Prostate gland (tissue), 2 donors: Measurements from ENCODE around the gene EIF5AL1. TPM values are rescaled to one million over a fixed set of nuclear protein-coding genes. Genes with fewer than 3 reads are reported as not detected.

Source experiments
- DNase-seq: peaks from one replicate; pipeline ENCODE4 v3.0.0-alpha.2; 2019; ENCODE audit warnings: low spot score
- H3K27ac ChIP-seq, 2 donors: fragments of 200-600 bp; sonication (generic); 2 replicates each; pipeline ENCODE4 v1.5.1; 2017 to 2019
- H3K27me3 ChIP-seq: fragments of 200-600 bp; sonication (generic); replicated peaks from 2 replicates; pipeline ENCODE4 v1.5.1; 2019; ENCODE audit not compliant: insufficient read depth
- H3K36me3 ChIP-seq, 2 donors: fragments of 200-600 bp; sonication (generic); 1 replicate in 1 of 2; 2 replicates in 1 of 2; pipeline versions ENCODE4 v1.5.1 to v1.8.1; 2017 to 2019
- H3K4me1 ChIP-seq: fragments of 200-600 bp; sonication (generic); replicated peaks from 2 replicates; pipeline ENCODE4 v1.5.1; 2019
- H3K4me3 ChIP-seq, 2 donors: fragments of 200-600 bp; sonication (generic); 2 replicates each; pipeline ENCODE4 v1.5.1; 2017 to 2019
- H3K9me3 ChIP-seq: fragments of 200-600 bp; sonication (generic); 2 replicates; pipeline ENCODE4 v1.5.1; 2017
- POLR2A ChIP-seq: fragments of 450-650 bp; IDR thresholded peaks from one replicate; pipeline ENCODE4 v1.6.1; 2016; ENCODE audit warnings: antibody characterized with exemption, mild to moderate bottlenecking
- POLR2AphosphoS5 ChIP-seq: sonication (generic); formaldehyde crosslinking; IDR thresholded peaks from one replicate; pipeline ENCODE4 v1.6.1; 2017; ENCODE audit warnings: antibody characterized with exemption
- WGBS: methylation state at CpG from one replicate; pipeline ENCODE4 v1.1.5; 2018; 5-methylcytosine and 5-hydroxymethylcytosine counted together
- intact Hi-C: fragments of 100-400 bp; cut with DNase I; formaldehyde crosslinking; loops from one replicate; pipeline ENCODE4 v1.14.2; 2022
- total RNA-seq, 2 donors: library from RNA; depleted of rRNA; stranded (reverse); fragments of >200 nt; gene quantifications; one replicate each; pipeline ENCODE4 v1.1.0, GENCODE V29; 2016
- TF ChIP-seq, protein P1 (sequence below), 4 experiments: fragments of 200-600 bp in 2 of 4; fragments of 450-650 bp in 2 of 4; sonication (generic) in 2 of 4; IDR thresholded peaks; 1 replicate in 3 of 4; 2 replicates in 1 of 4; pipeline ENCODE4 v1.5.1; 2016 to 2019; ENCODE audit warnings: antibody characterized with exemption in 4 of 4, mild to moderate bottlenecking in 2 of 4, moderate library complexity in 2 of 4

The EIF5AL1 gene
- total RNA-seq, 2 donors from 2014 or later, result 0.32 to 1.5 TPM

DNA sequence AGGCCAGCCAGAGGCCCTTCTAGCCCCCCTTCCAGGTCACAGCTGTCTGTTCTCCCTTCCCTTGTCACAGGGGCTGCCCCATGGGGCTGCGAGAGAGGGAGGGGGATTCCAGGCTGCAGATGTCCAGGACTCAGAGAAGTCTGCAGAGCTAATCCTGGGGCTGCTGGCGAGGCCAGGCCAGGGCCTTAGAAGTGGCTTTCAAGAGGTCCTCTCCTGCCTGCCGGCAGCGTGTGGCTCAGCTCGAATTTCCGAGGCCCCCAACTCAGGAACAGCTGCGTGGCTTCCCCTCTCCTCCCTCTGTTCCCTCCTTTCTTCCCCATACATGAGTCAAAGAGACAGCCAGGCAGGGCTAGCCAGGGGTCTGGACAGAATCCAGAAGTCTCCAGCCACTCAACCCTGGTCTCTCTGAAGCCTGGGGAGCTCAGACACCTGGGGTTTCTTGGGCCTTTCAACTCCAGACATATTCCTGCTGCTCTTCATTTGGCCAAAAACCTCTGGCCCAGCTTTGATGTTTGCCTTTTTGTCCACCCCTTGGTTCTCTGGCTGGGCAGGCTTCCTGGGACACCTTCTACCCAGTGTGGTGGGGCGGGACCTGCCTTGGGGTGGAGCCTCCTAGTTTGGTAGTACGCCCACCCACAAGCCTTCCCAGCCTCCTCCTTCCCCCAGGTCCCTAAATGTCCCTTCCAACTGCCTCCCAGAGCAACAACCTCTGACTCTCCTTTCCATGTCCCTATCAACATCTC, 21.8 kb upstream of the EIF5AL1 start:
- TF ChIP-seq, protein P1, sequence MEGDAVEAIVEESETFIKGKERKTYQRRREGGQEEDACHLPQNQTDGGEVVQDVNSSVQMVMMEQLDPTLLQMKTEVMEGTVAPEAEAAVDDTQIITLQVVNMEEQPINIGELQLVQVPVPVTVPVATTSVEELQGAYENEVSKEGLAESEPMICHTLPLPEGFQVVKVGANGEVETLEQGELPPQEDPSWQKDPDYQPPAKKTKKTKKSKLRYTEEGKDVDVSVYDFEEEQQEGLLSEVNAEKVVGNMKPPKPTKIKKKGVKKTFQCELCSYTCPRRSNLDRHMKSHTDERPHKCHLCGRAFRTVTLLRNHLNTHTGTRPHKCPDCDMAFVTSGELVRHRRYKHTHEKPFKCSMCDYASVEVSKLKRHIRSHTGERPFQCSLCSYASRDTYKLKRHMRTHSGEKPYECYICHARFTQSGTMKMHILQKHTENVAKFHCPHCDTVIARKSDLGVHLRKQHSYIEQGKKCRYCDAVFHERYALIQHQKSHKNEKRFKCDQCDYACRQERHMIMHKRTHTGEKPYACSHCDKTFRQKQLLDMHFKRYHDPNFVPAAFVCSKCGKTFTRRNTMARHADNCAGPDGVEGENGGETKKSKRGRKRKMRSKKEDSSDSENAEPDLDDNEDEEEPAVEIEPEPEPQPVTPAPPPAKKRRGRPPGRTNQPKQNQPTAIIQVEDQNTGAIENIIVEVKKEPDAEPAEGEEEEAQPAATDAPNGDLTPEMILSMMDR (IDR thresholded peaks at IDR 0.05), result no peak
- no peak for TF ChIP-seq POLR2AphosphoS5
- TF ChIP-seq POLR2A, result no peak
- 54% methylated on average over 9 of the region's 9 CpGs for WGBS
- Histone ChIP-seq H3K27me3 (no peaks in the 10 kb centered on the region), H3K36me3 (no peaks in the 10 kb centered on the region), H3K9me3 (no peaks in the 10 kb centered on the region), H3K27ac (no peak overlapping the region), H3K4me3 (no peak overlapping the region), H3K4me1 (no peaks in the 10 kb centered on the region)
- DNase-seq, result no peak
- intact Hi-C loops, result no loop called here

DNA sequence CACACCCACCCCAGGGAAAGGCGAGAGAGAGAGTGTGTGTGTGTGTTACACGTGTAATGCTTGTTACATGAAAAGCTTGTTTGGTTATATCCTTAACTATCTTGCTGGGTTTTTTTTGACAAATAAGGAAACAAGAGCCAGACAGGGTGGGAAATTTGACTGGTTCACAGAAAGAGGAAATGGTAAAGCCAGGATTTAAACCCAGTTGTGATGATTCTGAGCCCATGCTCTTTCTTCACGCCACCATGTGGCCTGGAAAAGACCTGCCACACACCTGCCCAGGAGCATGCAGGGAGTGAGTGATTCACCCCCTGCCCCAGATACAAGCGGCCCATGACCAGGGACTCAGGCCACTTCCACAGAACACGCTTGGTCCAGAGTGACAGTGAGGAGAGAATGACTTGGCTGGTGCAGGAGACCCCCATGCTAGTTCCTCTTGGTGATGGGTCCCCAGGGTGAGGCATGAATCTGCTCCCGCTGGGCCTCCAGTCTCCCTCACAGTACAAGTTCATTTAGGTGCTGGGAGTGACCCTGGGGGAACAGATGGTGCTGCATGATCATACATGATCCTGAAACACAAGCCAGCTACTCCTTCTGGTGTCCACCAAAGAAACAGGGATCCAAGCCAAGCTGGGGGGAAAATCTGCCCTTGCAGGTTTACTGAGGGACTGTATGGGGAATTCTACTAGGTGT, 21.0 kb upstream of the EIF5AL1 start:
- no peak for DNase-seq
- H3K27ac ChIP-seq, result no peak overlapping the region
- intact Hi-C loops, result no loop called here

DNA sequence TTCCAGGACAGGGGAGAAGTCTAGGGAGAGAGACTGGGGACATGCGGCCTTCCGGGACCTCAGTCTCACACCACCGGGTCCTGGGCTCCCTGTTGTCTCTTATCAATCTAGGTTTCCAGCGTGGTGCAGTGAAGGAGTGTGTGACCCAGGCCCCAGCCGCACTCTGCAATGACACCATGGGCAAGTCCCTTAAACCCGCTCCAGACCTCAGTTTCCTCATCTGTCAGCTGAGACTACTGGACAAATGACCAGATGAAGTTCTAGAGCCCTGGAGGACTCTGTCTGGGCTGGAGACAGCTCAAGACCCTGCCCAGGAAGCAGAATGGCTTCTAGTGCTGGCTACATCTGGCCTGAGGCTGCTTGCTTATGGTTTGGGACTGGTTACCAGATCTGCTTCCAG, 20.1 kb upstream of the EIF5AL1 start:
- intact Hi-C loops, result no loop called here
- Histone ChIP-seq H3K9me3 (no peaks in the 10 kb centered on the region), H3K36me3 (no peaks in the 10 kb centered on the region), H3K27ac (no peak overlapping the region), H3K4me3 (no peak overlapping the region), H3K4me1 (no peaks in the 10 kb centered on the region), H3K27me3 (no peaks in the 10 kb centered on the region)
- TF ChIP-seq POLR2AphosphoS5, result no peak
- TF ChIP-seq POLR2A, result no peak
- TF ChIP-seq, protein P1 (IDR thresholded peaks at IDR 0.05), result no peak
- no peak for DNase-seq
- WGBS, result 99% methylated on average over 6 of the region's 6 CpGs

More for the DNA sequence above, 21.0 kb upstream of the EIF5AL1 start:
- H3K27me3 ChIP-seq, result no peaks in the 10 kb centered on the region
- WGBS, result 83% methylated on average over 6 of the region's 6 CpGs
- no peaks in the 10 kb centered on the region for H3K9me3 ChIP-seq
- no peak for TF ChIP-seq POLR2AphosphoS5
- TF ChIP-seq POLR2A, result no peak
- TF ChIP-seq, protein P1 (IDR thresholded peaks at IDR 0.05), result no peak
- H3K4me1 ChIP-seq, result no peaks in the 10 kb centered on the region
- no peak overlapping the region for H3K4me3 ChIP-seq
- H3K36me3 ChIP-seq, result no peaks in the 10 kb centered on the region

DNA sequence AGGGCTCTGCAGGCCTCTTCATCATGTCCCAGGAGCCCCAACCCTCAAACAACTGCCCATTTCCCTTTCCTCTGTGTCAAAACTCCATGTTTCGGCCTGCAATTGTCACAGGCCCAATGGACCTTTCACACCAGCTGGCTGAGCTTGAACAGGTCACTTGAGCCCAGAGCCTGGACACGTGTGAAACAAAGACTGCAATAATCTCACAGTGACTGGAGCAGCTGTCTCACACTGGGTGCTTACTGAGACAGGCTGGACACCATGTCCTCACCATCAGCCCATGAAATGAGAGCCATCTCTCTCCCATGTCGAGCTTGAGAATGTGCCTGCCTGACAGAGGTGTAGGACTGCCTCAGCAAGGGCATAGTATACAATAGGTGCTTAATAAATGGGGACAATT, 19.5 kb upstream of the EIF5AL1 start:
- TF ChIP-seq, protein P1 (IDR thresholded peaks at IDR 0.05), result no peak
- no peak for TF ChIP-seq POLR2A
- TF ChIP-seq POLR2AphosphoS5, result no peak
- DNase-seq, result no peak
- H3K4me1 ChIP-seq, result no peaks in the 10 kb centered on the region

More for the DNA sequence above, 19.5 kb upstream of the EIF5AL1 start:
- intact Hi-C loops, result no loop called here
- H3K9me3 ChIP-seq, result no peaks in the 10 kb centered on the region
- H3K4me3 ChIP-seq, result no peak overlapping the region
- no peaks in the 10 kb centered on the region for H3K36me3 ChIP-seq
- no peak overlapping the region for H3K27ac ChIP-seq
- no peaks in the 10 kb centered on the region for H3K27me3 ChIP-seq
- WGBS, result 76% methylated on average over 3 of the region's 3 CpGs
